Stimulated activated CD4-positive, alpha-beta T cell treated with anti-CD3 and anti-CD28 coated beads, Interleukin-4, amount 100 ng/mL, for 24 hours (primary cell): ENCODE results near the gene SUDS3.
"Not testable (repeated sequence)": the region's sequence is repeated elsewhere in the genome, so short reads cannot be mapped to it uniquely, and the experiment has no call there.

Experiments used
- DNase-seq: peaks from one replicate; pipeline ENCODE4 v3.0.0-alpha.2; 2020

SUDS3 gene

DNA sequence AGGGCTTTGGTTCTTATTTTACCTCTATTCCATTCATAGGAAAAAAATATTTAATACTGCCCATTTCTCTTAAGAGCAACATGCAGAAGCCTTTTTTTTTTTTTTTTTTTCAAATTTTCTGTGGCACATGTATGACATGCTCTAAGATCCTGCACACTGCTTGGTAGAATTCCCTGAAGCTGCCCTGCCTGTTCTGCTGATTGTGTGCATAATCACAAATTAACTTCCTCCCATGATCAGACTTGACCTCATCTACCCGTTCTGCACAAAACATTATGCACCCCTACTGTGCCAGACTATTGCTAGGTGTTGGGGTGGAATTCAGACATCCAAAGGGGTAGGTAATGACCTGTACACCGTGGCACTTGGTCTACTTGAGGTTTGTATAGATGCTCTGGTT lies 22.2 kb downstream of the SUDS3 start:
- no peak for DNase-seq

DNA sequence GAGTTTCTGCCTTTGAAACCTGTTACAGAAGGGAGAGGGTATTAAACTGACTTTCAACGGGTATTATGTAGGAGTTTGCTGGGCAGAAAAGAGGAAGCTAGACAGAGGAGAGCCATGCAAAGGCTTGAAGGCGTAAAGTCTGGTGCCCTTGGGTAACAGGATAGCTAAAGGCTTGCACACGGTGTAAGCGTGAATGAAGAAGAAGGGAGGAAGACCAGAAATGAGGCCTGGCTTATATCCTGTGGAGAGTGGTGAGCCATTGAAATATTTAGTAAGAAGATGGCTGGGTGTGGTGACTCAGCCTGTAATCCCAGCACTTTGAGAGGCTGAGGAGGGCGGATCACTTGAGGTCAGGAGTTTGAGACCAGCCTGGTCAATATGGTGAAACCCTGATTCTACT lies 22.6 kb downstream of the SUDS3 start:
- DNase-seq, result no peak

DNA sequence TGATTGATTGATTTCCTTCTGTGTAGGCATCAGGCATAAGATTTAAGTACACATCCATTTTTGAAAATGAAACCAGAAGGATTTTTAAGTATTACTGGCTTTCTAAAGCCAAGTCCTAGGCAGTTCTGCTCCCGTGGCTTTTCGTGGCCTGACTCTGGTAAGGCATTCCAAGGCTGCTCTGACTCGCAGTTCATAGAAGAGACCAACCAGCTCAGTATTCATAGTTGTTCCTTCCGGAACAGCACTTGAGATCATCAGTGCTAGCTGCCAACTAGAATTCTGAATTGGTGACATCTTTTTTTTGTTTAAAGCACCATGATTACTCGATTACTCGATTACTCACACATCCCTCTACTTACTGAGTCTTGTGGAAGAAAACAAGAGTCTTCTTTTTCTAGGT lies 25.9 kb downstream of the SUDS3 start:
- DNase-seq, result no peak

DNA sequence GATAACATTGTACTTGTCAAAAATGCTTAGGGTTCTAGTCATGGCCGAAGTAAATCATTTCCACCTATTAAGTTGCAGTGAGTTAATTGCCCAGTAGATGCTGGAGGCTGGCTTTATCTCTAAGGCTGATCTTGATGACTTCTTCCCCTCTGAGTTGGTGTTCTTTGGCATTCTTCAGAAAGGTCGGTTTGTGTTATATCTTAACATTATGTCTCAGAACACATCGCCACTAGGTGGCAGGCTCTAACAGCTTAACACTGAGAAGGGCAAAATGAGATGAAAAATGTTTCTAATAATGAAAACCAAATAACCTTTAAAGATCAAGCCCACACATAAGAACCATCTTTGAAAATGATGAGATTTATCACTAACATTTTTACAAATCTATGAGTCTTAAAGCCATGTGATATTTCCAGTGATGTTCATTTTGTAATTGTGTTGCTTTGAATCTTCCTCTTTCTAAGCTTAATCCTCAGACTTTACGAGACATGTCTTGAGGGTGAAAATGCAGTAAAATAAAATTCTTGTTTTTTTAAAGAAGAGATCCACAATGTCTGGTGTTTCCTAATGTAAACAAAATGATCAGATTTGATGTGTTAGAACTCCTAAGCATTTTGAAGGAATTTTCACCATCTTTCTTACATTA lies 28.6 kb downstream of the SUDS3 start:
- DNase-seq, result peak; percentile 60

DNA sequence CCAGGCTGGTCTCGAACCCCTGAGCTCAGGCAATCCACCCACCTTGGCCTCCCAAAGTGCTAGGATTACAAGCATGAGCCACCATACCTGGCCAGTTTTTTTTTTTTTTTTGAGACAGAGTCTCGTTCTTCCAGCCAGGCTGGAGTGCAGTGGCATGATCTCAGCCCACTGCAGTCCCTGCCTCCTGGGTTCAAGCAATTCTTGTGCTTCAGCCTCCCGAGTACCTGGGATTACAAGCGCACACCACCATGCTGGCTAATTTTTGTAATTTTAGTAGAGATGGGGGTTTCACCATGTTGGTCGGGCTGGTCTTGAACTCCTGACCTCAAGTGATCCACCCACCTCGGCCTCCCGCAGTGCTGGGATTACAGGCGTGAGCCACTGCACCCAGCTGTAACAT lies 31.9 kb downstream of the SUDS3 start:
- DNase-seq, result not testable (repeated sequence)

DNA sequence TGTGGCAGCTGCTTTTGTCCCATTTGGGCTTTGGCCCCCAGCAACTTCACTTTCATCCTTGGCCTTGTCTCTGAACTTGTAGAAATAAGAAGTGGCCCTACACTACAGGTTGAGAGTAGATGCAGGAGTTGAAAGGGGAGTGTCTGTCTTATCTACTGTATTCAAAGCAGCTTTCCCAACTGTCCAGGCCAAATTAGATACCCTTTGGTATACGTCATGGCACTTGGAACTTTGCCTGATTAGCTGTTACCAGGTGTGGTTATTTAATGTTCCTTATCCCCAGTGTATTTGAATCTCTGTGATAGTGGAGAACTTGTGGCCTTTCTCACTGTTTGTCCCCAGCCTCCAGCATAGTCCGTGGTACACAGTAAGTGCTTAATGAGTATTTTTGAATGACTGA lies 33.5 kb downstream of the SUDS3 start:
- no peak for DNase-seq

DNA sequence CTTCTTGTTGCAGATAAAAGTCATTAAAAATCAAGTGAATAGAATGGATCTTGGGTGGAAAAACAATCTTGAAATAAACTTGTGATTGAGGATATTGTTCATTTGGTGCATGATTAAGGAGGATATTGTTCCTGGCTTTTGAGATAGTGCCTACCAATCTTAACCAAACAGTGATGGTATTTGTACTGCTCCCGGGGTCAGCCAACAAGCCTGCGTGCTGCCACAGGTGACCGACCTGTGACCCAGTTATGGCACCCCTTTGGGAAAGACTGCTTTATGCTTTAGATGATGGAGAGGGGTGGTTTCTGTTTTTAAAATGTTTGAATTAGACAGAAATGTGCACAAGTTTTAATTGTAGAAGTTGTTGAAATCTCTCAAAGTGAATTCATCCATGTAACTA lies 41.6 kb downstream of the SUDS3 start:
- DNase-seq, result no peak

DNA sequence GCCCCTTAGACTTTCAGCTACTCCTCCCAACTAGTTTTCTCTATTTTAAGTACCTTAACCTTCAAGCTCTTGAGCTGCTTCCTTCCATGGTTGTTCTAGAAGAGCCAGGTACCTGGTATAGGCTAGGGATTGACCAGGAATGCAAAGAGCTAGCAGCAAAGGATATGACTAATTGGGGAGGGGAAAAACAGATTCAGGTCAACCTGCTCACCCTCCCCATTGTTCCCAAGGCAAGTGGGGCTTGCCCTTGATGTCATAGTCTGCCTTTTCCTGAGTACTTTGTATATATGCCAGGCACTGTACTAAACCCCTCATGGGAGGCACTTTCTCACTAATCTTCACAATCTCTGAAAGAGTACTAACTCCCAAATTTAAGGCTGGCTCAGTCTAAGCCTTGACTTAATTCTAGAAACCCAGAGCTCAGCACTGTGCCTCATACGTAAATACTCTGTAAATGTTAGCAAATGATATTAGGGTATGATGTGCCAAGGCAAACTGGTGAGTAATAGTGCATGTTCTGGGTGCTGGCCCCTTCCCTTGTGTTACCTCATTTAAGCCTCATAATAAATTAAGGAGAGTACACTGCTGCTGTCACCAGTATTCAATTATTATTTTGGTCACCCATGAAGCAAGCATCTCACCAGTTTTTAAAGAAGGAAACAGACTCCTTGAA lies 42.2 kb downstream of the SUDS3 start:
- no peak for DNase-seq

DNA sequence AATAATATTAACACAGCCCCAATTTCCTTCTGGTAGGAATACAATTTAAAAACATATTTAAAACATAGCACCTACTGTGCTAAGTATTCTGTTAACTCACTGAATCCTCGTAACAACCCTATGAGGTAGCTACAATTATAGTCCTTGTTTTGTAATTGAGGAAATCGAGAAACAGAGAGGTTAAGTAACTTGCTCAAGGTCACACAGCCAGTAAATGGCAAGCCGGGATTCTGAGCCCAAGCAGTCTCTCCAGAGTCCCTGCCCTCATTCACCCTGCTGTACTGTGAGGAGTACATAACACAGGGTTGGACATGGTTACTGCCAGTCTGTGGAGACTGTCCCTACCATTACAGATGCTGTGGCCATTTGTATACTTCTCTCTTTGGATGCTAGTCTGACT lies 44.3 kb downstream of the SUDS3 start:
- DNase-seq, result no peak

DNA sequence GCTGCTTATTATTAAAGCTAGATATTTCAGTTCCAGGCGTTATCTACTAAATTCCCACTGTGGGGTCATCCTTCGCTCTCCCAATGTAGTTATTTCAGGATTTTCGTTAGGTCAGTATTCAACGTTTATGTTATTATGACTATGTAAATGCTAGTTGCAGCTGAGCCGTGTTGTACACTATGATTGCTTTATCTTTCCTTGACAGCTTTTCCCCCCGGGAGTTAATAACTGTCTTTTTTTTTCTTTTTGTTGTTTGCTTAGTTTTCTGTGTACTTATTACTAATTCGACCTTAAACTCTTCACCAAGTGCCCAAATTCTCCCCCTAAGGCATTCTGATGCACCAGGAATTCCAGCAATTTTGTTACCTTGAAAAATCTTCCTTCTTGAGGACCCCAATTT lies 48.5 kb downstream of the SUDS3 start:
- no peak for DNase-seq

DNA sequence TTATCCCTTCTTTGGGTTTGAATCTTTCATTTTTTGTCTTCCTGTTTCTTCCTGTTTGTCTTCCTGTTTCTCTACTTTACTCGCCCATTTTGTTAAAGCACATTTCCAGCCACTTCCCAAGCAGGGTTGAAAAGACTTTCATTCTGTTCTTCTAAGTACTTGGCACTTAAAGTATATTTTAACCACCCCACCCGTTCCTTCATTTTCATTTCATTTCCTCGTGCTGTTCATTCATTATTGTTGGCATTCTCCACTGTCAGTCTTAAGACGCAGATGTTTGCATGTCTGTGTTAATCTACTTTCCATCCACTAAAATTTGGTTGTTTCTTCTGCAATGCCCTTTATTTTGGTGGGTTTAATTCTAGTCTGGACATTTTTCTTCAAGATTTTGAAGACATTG lies 49.0 kb downstream of the SUDS3 start:
- no peak for DNase-seq

DNA sequence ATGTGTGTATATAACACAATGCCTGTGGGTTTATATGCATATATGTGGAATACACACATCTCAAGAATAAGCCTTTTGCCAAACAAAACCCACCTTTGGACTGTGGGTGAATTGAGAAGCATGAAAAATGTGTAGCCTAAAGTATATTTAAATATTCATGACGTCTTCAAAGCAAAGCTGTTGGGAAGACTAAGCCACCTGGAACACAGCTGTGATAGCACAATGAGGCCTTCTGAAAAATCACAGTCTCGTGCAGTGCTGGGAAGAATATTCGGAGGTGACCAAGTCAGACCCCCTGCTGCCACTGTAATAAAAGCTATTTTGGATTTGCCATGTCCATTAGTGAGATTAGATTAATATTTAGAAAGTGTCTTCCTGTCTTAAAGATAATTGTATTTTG lies 51.5 kb downstream of the SUDS3 start:
- no peak for DNase-seq

DNA sequence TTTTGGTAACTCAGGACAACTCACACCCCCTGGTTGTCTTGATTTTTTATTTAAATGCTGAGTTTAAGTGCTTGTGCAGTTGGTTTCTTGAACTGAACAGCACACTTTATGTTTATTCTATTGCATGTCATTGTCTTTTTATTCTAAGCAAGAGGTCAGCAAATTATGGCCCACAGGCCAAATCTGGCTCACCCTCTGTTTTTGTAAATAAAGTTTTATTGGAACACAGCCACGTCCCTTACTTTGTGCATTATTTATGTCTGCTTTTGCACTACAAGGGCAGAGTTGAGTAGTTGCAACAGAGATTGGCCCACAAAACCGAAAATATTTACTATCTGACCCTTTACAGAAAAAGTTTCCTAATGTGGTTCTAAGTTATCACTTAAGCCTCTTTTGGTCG lies 52.3 kb downstream of the SUDS3 start:
- DNase-seq, result no peak

DNA sequence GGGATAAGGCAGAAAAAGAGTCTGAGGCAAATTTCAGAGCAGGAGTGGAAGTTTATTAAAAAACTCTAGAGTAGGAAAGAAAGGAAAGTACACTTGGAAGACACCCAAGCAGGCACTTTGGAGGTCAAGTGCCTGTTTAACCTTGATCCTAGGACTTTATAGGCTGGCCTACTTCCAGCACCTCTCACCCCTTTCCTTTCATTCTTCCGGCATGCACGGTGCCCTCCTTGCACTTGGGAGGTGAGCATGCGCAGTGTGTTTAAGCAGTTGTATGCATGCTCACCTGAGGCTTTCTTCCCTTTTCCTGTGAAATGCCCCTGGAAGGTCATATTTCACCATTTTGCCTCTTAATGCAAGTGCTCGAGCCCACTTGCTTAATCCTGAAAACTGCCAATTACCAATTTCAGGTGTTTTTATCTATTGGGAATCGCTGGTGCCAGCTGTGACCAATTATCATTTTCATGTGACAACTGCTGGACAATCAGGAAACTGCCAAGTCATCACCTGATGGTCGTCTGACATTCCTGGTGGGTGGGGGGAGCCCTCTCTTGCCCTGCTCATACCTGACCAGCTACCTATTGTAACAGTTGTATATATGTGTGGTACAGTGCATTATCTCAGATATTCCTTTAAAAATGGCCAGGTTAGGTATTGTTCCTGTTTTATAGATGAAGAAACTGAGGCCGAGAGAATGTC lies 53.5 kb downstream of the SUDS3 start:
- no peak for DNase-seq

DNA sequence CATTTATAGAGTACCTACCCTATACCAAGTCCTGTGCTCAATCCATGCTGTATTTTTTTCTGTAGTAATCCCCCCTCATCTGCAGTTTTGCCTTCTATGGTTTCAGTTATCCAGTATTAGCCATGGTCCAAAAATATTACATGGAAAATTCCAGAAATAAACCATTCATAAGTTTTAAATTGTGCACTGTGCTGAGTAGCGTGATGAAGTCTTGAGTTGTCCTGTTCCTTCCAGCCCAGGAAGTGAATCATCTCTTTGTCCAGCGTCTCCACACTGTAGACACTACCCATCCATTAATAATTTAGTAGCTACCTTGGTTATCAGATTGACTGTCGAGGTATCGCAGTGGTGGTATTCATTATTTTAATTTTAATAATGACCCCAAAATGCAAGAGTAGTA lies 54.2 kb downstream of the SUDS3 start:
- no peak for DNase-seq

DNA sequence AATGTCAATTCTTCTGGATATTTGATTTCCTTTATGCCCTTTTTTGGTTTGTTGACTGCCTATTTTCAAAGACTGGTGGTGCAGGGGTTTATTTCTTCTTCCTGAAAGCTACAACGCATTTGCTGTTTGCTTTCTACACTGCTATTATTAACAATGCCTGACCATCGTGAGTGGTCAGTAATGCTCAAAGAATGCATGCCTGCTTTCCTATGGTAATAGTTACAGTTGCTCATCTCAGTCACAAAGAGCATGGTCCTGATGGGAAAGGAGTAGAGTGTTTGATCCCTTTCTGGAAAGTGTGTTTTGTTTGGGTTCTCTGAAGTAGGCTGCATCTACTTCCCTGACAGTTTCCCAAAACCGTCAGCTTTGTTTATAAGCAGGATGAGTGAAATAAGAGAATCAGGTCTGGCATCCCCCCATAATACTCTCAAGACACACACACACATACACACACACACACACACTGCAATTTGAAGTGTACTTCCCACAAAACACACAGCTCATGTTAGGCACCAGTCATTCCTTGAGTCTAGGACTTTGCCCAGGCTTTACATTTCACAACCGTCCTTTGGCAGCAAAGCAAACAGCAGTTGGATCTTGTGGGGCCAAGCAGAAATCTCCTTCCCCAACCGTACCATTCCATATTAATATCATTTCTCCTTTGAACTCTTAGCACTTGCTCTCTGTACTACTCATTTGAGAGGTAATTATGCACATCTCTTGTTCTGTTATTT lies 56.6 kb downstream of the SUDS3 start:
- DNase-seq, result no peak

DNA sequence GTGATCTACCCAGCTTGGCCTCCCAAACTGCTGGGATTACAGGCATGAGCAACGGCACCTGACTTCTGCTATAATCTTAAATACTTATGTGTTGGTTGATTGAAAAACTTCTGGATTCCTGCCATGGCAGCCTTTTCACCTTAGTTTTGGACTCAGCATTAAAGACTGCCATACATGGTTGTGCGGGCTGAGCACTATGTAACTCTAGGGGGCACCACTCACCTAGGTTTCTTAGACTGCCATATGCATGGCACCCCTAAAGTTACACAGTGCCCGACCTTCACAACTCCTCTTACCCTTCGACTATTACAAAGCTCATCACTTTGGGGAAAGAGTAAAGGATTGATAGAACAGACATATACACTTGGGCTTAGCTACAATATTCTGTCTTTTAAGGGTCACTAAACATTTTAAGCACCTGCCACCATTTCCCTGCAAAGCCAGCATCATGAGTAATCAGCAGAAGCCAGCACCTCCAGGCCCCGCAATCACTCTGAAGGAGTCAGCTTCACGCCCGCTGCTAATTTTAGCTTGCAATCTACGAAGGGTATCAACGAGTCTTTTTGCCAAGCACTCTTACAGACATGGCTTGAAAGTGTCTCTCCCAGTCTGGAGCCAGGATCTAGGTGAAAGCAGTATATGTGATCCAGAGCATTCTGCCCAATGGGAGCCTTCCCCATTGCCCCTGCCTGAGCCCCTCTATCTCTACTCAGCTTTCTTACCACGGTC lies 59.8 kb downstream of the SUDS3 start:
- DNase-seq, result no peak

DNA sequence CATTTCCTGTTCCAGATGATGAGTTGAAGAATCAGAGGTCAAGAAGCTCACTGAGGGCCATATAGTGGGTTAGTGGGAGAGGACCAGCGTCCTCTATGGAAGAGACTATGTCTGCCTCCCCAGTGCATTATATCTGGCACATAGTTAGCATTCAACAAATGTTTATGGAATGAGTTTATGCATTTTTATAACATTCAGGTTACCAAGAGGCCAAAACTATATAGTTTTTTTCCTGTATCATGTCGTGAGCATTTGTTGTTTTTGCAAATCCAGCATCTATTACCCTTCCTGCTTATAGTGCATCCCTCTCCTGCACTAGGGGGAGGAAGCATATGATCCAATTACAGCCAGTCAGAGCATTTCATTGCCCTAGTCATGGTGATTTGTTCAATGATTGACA lies 60.6 kb downstream of the SUDS3 start:
- DNase-seq, result no peak

DNA sequence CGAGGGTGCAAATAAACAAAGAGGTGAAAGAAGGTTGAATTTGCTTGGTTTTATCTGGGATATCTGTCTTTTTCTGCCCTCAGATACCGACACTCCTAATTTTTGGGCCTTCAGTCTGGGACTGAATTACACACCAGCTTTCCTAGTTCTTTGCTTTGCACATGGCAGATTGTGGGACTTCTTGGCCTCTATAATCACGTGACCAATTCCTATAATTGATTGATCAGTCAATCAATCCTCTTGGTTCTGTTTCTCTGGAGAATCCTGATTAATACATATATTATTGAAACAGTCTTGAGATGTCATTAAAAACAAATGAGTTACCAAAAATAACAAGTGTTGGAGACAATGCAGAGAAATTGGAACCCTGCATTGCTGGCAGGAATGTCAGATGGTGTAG lies 62.7 kb downstream of the SUDS3 start:
- no peak for DNase-seq

DNA sequence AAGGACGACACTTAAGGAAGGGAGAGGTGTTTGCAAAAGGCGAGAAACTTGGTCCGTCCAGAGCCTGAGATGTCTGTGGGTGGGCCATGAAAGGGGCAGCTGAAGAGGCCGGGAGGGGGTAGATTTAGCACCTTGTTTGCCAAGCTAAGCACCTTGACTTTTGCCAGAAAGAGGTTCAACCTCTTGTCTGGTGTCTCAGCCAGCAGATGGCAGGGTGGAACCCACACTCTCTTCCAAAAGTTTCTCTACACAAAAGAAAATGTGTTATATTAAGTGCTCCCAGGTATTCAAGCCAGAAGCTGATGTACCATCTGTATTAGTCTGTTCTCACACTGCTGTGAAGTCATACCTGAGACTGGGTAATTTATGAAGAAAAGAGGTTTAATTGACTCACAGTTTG lies 69.9 kb downstream of the SUDS3 start:
- DNase-seq, result no peak

DNA sequence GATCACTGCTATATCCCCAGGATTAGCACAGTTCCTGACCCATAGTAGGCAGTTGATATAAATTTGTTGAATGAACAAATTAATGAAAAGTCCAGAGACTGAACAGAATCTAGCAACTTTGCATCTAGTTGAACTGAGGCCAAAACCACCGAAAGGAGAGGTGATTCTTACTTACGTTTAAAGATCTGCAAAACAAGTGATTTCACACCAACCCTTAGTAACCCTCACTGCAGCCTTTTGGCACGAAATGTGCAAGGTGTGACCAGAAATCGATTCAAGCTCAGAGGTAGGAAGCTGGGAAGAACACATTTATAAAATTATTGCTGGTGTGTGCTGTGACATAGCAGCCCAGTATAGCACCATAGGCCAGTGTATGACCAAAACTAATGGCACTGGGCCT lies 70.8 kb downstream of the SUDS3 start:
- no peak for DNase-seq

DNA sequence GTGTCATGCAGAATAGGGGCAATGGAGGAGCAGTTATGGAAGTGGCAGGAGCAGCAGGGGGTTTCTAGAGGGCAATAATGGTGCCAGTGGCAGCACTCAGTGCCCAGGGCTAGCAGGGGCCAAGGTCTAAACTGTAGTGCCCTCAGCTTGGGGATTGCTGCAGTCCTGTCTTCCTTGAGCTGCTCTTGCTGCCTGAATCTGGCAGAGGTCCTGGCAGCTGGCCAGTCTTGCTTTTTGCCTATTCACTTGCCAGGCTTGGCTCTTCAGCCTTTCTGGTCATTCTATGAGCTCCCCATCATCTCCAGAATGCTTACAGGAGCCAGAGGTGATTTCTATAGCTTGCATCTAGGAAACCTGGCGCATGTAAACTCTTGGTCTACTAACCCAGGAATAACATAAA lies 72.0 kb downstream of the SUDS3 start:
- DNase-seq, result no peak

DNA sequence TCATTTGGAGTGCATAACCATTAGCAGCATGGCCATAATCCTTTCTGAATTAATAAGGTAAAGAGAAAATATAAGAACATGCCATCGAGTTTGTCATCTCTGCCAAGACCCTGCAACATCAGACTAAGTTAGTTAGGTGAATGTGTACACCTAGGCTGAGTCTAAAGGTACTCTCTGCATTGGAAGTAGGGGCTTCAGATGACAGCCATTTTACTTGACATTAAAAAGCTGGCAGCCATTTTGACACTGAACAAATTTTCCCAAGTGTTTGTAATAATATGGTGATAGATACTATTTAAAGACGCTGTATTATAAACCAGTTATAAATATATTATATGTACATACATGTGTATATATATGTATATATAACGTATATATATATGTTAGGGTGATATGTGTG lies 79.0 kb downstream of the SUDS3 start:
- DNase-seq, result no peak
